T-helper 17 cell (primary cell): ENCODE results near the gene ADAMTS17. TPM values are rescaled to one million over a fixed set of nuclear protein-coding genes. Genes with fewer than 3 reads are reported as not detected.

Source experiments
- ATAC-seq: fragments of 150-1000 bp; cut with Tn5 transposase; 2 replicates; pipeline ENCODE4 v1.10.0; 2021; ENCODE audit warnings: mild to moderate bottlenecking, moderate library complexity
- DNase-seq, 3 donors: peaks; one replicate each; pipeline versions ENCODE4 v3.0.0 to v3.0.0-alpha.2; 2020 to 2021
- H3K9me3 ChIP-seq: one replicate; pipeline ENCODE4 v1.7.0; 2013; ENCODE audit warnings: low read length, mild to moderate bottlenecking; ENCODE audit not compliant: control insufficient read depth, poor library complexity, severe bottlenecking
- H3K27ac Mint-ChIP-seq: one replicate; pipeline ENCODE4 v1.8.0; 2022; ENCODE audit warnings: mild to moderate bottlenecking, moderate library complexity, mixed read lengths
- H3K27me3 Mint-ChIP-seq: one replicate; pipeline ENCODE4 v1.8.0; 2022; ENCODE audit warnings: mixed read lengths
- H3K36me3 Mint-ChIP-seq: one replicate; pipeline ENCODE4 v1.8.0; 2022; ENCODE audit warnings: low read depth, mixed read lengths
- H3K4me1 Mint-ChIP-seq: one replicate; pipeline ENCODE4 v1.8.0; 2022; ENCODE audit warnings: mild to moderate bottlenecking, mixed read lengths
- H3K4me3 Mint-ChIP-seq: one replicate; pipeline ENCODE4 v1.8.0; 2022; ENCODE audit warnings: mild to moderate bottlenecking, moderate library complexity, mixed read lengths
- total RNA-seq, 4 donors: library from RNA in 2 of 4; stranded (reverse) in 2 of 4; gene quantifications; one replicate each; pipeline ENCODE4 v1.2.3 and lab custom pipeline; 2022 to 2026

Gene ADAMTS17
- total RNA-seq, 2 donors from 2014 or later, result 8.1 to 10.6 TPM

DNA sequence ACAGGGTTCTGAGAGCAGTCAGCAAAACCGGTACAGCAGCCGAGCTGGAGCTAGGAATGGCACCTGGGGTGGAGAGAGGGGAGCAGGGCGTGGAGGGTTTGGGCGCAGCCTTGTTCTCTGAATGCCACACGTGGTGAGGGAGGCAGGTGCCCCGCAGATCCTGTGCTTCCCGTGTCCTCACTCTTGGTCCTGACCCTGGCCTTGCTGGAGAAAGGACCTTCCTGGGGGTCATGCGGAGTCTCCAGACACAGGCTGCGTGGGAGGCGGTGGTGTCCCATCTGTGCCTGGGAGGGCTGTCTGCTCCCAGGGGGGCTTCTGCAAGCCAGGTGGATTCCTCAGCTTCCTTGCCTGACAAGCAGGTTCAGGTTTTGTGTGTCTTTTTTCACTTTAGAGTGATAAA is 363.8 kb downstream of the ADAMTS17 start:
- Mint-ChIP-seq H3K27ac (no peak overlapping the region), H3K4me1 (no peaks in the 10 kb centered on the region), H3K27me3 (no peaks in the 10 kb centered on the region), H3K4me3 (no peak overlapping the region), H3K36me3 (no peaks in the 10 kb centered on the region)
- no peaks in the 10 kb centered on the region for H3K9me3 ChIP-seq
- DNase-seq (no peak), ATAC-seq (no peak)

DNA sequence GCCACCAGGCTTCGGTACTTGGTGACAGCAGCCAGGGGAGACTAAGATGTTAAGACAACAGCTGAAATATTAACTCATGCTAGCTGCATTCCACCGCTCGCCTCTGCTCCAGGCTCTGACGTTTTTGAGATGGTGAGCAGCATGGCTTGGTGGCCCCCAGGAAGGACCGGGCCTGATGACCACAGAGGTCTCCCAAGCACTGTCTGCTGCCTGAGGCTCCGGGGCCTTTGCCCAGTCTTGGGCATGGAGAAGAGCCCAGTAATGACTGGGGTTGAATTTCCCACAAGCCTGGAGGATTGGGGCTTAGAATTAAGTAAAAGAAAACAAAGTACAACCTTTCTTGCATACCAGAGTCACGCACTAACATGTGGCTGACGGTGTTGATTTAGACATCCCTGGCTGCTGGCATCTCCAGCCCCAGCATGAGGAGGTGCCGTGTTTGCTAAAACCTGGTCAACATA is 364.9 kb downstream of the ADAMTS17 start:
- Mint-ChIP-seq H3K27ac (no peak overlapping the region), H3K4me1 (no peaks in the 10 kb centered on the region), H3K27me3 (no peaks in the 10 kb centered on the region), H3K4me3 (no peak overlapping the region), H3K36me3 (no peaks in the 10 kb centered on the region)
- ATAC-seq, result no peak
- no peaks in the 10 kb centered on the region for H3K9me3 ChIP-seq
- DNase-seq, result no peak

DNA sequence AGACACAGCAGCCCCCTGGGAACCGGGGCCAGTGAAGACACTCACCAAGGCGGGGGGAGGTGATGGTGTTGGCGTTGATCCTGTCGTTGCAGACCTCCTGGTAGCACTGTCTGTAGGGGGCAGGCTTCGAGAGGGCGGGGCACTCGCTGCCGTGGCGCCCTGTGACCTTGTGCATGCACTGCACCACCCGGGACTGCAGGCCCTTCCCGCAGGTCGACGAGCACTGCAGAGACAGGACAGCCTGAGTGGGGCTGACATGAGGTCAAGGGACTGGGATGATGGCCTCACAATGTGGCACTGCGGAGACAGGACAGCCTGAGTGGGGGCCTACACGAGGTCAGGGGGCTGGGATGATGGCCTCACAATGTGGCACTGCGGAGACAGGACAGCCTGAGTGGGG is 365.8 kb downstream of the ADAMTS17 start:
- Mint-ChIP-seq H3K27ac (no peak overlapping the region), H3K4me3 (no peak overlapping the region), H3K36me3 (no peaks in the 10 kb centered on the region), H3K4me1 (no peaks in the 10 kb centered on the region), H3K27me3 (no peaks in the 10 kb centered on the region)
- DNase-seq (no peak), ATAC-seq (no peak)
- H3K9me3 ChIP-seq, result no peaks in the 10 kb centered on the region

DNA sequence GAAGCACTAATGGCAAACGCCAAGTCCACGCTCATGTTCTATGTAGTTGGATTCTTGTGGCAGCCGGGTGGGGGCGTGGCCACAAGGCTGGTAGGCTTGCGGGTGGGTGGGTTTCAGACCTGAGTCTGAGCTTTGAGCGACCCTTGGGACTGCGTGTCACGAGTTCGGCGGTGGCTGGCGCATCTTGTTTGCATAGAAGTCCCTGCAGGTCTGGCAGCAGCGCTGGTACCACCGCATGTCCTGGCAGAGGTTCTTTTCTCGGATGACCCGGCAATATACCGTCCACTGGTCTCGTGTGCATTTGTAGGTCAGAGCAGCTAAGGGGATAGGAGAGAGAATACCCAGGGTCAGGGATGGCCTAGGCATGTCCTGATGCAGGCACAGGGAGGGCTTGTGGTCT is 367.5 kb downstream of the ADAMTS17 start:
- no peaks in the 10 kb centered on the region for H3K4me1 Mint-ChIP-seq
- H3K27me3 Mint-ChIP-seq, result no peaks in the 10 kb centered on the region
- no peak for ATAC-seq
- no peak overlapping the region for H3K4me3 Mint-ChIP-seq
- H3K9me3 ChIP-seq, result no peaks in the 10 kb centered on the region
- DNase-seq, result no peak
- H3K27ac Mint-ChIP-seq, result no peak overlapping the region
- H3K36me3 Mint-ChIP-seq, result peaks cover 2% of the 10 kb centered on the region

DNA sequence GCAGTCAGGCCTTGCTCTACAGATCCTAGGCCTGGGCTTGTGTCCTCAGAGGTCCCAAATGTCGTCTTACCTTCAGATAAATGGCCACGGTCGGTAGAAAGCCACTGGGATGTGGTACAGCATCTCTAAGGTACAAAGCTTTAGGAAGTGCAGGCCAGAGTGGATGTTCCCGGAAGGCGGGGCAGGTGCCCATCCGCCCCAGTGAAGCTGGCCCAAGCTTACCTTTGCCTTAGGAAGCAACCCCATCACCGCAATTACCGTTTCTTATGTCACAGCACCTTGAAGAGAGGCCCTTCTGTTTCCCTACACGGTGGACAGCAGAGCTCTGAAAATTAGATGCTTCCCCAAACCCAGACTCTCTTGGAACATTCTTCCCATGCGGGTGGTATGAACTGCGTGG is 368.4 kb downstream of the ADAMTS17 start:
- DNase-seq (no peak), ATAC-seq (no peak)
- no peaks in the 10 kb centered on the region for H3K27me3 Mint-ChIP-seq
- no peaks in the 10 kb centered on the region for H3K9me3 ChIP-seq
- no peaks in the 10 kb centered on the region for H3K4me1 Mint-ChIP-seq
- H3K36me3 Mint-ChIP-seq, result peaks cover 2% of the 10 kb centered on the region
- H3K27ac Mint-ChIP-seq, result no peak overlapping the region
- no peak overlapping the region for H3K4me3 Mint-ChIP-seq

DNA sequence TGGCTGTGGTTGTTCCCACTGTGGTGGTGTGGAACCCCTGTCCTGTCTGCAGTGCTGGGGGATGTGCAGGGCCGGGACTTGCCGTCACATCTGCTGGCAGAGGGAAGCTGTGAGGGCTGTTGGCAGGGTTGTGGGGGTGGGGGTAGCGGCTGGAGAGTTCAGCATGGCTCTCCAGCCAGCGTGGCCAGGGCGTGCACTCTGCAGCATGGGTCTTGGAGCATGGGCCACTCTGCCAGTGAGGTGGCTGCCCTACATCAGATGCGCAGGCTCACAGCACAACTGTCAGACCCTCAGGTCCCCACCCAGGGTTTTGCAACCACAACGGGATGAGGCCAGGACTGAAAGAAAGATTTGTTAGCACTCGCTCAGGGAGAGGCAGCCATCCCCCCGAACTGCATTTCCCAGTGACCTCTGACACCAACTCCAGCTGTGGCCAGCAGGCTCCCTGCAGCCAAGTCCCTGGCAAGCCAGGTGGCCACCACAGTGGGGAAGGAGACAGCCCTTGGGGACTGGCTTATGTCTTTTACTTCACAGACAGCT is 370.8 kb downstream of the ADAMTS17 start:
- no peak for ATAC-seq
- no peak overlapping the region for H3K4me3 Mint-ChIP-seq
- DNase-seq, result no peak
- no peak overlapping the region for H3K27ac Mint-ChIP-seq
- H3K27me3 Mint-ChIP-seq, result no peaks in the 10 kb centered on the region
- H3K4me1 Mint-ChIP-seq, result peaks cover 2% of the 10 kb centered on the region
- H3K36me3 Mint-ChIP-seq, result peaks cover 2% of the 10 kb centered on the region
- no peaks in the 10 kb centered on the region for H3K9me3 ChIP-seq

DNA sequence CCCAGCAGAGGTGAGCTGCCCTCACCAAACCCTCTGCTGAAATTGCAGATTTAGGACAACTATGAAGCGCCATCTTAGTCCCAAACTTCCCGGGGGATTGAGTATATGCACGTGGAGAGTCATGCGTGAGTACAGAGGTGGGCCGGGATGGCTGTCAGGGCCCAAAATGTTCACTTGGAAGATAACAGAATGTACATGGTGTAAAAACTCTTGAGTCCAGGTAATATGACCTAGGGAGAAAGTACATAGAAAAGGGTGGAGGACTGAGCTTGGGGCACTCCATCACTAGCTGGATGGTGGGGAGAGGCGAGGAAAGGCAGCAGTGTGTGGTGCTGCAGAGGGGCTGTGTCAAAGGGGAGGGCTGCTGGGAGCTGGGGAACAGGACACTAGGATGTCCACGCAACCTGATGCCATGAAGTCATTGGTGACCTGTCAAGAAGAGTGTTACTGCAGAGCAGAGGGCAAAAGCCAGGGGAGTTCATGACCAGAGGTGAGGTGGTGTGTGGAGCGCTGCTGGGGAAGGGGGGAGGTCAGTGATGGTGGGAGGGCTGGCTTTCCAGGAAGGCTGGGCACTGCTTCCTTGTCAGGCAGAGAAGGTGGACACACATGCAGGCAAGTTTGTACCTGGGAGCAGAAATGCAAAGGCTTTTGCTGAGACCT is 372.4 kb downstream of the ADAMTS17 start:
- no peak overlapping the region for H3K4me3 Mint-ChIP-seq
- peaks cover 2% of the 10 kb centered on the region for H3K36me3 Mint-ChIP-seq
- H3K4me1 Mint-ChIP-seq, result peaks cover 2% of the 10 kb centered on the region
- H3K9me3 ChIP-seq, result no peaks in the 10 kb centered on the region
- ATAC-seq (no peak), DNase-seq (no peak)
- peaks cover 4% of the 10 kb centered on the region for H3K27me3 Mint-ChIP-seq
- H3K27ac Mint-ChIP-seq, result no peak overlapping the region

DNA sequence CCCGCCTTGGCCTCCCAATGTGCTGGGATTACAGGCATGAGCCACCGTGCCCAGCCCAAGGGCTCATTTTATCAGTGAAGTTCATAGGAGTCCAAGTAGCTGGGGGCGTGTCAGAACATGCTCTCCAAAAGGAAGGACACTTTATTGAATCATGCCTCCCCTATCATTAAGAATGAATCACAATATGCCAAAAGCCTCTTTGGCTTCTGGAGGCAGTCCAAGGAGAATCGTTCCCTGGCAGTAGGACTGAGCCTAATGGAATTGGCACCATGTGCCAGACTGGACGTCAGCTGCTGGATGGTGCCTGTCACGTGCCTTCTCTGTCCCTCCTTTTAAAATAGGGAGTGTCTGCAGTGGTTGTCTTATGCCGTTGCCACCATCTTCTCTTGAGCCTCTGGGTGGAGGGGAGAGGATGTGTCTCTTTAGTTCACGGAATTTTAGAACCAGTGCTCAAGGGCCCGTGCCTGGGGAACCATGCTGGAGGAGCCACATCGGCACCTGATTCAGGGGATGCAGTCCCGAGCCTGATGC is 373.9 kb downstream of the ADAMTS17 start:
- H3K27me3 Mint-ChIP-seq, result peaks cover 4% of the 10 kb centered on the region
- ATAC-seq, result no peak
- H3K36me3 Mint-ChIP-seq, result peaks cover 2% of the 10 kb centered on the region
- peaks cover 2% of the 10 kb centered on the region for H3K4me1 Mint-ChIP-seq
- H3K27ac Mint-ChIP-seq, result no peak overlapping the region
- DNase-seq, result no peak
- H3K9me3 ChIP-seq, result no peaks in the 10 kb centered on the region
- no peak overlapping the region for H3K4me3 Mint-ChIP-seq

DNA sequence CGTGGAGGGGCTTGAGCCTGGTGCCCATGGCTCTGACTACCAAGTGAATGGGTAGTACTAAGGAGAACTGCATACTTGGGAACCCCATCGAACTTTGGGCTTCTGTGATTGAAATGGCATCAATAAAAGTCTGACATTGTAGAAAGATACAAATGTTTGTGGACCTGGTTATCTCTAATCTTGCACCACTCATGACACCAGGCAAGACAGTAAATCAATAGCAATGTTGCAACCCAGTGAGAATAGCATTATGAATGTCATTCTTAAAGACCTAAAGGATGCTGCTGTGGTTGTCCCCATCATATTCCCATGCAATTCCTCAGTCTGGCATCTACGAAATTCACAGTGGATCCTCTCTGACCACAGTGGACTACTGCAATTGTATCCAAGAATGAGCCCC is 375.0 kb downstream of the ADAMTS17 start:
- H3K4me1 Mint-ChIP-seq, result peaks cover 2% of the 10 kb centered on the region
- no peaks in the 10 kb centered on the region for H3K9me3 ChIP-seq
- ATAC-seq, result no peak
- no peak overlapping the region for H3K4me3 Mint-ChIP-seq
- no peak for DNase-seq
- H3K27ac Mint-ChIP-seq, result no peak overlapping the region
- H3K36me3 Mint-ChIP-seq, result peaks cover 5% of the 10 kb centered on the region
- peaks cover 8% of the 10 kb centered on the region for H3K27me3 Mint-ChIP-seq

DNA sequence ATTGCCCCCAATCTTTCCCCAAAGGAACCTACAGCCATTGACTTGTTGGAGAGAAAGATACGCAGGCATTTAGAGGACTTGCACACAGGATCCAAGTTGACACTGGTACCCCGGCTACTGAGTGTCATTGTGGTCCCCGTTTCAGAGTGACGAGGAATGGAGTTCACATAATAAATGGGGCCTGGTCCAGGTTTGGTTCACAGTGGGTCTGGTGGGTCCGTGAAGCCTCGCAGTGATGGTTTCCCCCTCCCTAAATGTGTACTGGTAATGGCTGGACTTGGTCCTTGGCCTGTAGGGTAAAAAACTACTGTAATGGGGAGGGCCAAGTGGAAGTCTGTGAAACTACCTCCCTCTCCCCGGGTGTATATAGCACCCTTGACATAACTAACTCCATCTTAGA is 376.4 kb downstream of the ADAMTS17 start:
- Mint-ChIP-seq H3K4me1 (peaks cover 2% of the 10 kb centered on the region), H3K36me3 (peaks cover 5% of the 10 kb centered on the region), H3K27ac (no peak overlapping the region), H3K4me3 (no peak overlapping the region), H3K27me3 (peaks cover 18% of the 10 kb centered on the region)
- DNase-seq (no peak), ATAC-seq (no peak)
- no peaks in the 10 kb centered on the region for H3K9me3 ChIP-seq

DNA sequence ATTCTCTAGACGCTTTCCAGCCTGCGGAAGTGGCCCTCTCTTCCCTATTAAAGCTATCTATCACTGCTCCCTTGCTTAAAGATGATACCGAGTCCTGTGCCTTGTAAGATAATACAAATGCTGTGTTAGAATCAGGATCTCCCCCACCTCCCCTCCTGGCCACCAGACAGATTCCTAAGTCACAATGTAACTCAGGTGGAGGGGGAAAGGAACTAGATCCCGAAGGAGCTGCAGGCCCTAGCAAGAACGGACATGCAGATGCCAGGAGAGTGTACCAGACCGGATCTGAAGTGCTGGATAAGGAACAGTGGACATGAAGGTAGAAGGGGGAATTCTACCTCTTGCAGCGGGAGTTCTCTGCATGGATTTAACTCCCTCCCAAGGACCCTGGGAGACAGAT is 377.8 kb downstream of the ADAMTS17 start:
- Mint-ChIP-seq H3K27me3 (peaks cover 30% of the 10 kb centered on the region), H3K36me3 (peaks cover 3% of the 10 kb centered on the region), H3K4me3 (no peak overlapping the region), H3K27ac (no peak overlapping the region), H3K4me1 (peaks cover 2% of the 10 kb centered on the region)
- no peak for DNase-seq
- no peak for ATAC-seq
- no peaks in the 10 kb centered on the region for H3K9me3 ChIP-seq

DNA sequence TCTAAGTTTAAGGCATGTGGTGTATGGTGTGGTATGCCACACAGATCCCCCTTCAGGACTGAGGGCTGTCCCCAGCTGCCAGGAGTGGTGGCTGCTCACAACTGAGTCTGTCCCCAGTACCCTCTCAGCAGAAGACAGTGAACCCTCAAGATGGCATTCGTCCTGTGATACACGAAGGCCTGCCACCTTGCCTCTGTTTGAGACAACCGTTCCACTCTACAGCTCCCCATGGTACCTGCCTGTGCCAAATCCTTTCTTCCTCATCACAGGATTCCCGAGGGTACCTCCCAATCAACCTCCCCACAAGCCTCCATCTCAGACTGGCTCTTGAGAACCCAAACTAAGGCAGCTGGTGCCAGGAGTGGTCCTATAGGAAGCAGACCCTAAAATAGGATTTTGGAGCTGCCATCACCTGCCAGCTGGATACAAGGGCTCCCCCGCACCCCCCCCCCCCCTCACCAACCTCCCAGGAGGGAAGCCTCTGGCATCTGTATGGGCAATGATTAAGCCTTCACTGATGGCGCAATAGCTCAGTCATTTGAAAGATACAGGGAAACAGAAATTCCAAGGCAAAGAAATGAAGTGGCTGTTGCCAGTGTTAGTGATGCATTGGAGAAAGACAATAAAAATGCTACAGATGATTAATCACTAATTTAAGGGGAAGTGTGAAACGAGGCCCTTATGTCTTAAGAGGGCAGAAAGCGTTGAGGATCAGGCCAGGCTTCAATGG is 378.5 kb downstream of the ADAMTS17 start:
- Mint-ChIP-seq H3K27ac (no peak overlapping the region), H3K36me3 (peaks cover 5% of the 10 kb centered on the region), H3K4me1 (peaks cover 4% of the 10 kb centered on the region), H3K27me3 (peaks cover 34% of the 10 kb centered on the region), H3K4me3 (no peak overlapping the region)
- no peaks in the 10 kb centered on the region for H3K9me3 ChIP-seq
- no peak for ATAC-seq
- DNase-seq, result no peak

DNA sequence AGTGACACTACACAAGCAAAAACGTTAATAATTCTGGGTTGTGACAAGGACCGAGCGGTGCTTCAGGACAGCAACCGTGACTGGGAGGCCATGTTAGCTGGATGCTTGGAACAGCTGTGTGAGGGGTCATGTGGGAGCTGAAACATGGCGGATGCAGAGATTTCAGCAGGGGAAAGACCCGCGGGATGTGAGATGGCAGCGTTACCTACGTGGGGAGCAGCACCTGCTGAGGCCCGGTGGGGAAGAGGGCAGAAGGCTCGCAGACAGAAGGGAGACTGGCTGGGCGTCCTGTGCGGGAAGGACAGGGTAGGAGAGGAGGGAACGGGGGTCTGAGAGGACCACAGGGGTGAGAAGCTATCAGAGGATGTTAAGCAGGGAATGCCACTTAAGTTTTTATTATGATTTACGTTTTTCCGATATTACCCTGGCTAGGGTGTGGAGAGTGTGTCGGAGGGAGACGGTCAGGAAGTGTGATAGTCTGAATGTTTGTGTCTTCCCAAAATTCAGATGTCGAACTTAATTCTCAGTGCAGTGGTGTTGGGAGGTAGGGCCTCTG is 379.7 kb downstream of the ADAMTS17 start:
- no peak overlapping the region for H3K27ac Mint-ChIP-seq
- H3K36me3 Mint-ChIP-seq, result peaks cover 9% of the 10 kb centered on the region
- DNase-seq, result no peak
- H3K27me3 Mint-ChIP-seq, result peaks cover 46% of the 10 kb centered on the region
- H3K4me3 Mint-ChIP-seq, result no peak overlapping the region
- ATAC-seq, result no peak
- H3K9me3 ChIP-seq, result no peaks in the 10 kb centered on the region
- peaks cover 8% of the 10 kb centered on the region for H3K4me1 Mint-ChIP-seq
